Measurements from ENCODE around the gene UTP4.

UTP4 gene

DNA sequence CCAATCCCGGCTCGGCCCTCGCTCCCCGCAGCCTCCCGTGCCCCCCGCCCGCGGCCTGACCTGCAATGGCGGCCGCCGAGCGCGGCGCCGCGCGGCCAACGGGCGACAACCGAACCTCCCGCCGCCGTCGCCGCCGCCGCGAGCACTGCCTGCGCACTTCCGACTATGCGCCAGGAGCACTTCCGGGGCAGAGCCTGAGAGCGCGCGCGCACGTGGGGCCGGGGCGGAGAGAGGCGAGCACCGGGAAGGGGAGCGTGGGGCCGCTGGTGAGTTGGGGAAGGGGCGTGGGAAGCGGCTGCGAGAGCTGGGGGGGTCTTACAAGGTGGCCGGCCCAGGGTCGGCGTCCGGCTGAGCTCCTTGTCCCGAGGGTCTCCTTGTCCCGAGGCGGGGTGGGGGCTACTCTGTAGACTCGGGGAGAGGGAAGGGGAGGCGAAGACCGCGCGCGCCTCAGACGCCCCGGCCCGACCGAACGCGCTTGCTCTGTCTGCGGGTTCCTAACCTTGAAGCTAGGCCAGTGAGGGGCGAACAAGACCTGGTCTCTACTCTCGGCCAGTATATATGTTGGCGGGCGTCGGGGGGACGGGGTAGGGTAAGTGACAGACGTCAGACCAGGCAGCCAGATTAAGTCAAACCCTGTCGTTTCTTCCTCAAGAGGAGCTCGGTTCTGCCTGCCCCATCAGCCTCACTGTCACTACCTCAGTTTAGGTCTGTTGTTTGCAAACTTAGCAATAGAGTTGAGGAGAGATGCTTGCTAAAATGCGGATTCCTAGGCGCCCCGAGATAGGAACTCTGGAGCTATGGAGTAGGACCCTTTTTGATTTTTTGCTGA, at the start of gene UTP4, which contains the start of gene CHTF8:
Gene UTP4, plus strand, starts transcription at position 226 of the 829 bp plus-strand sequence. CDS start 811 bp downstream, outside the sequence.
Gene CHTF8, minus strand, starts transcription at position 165 of the 829 bp plus-strand sequence. CDS start 11,130 bp downstream, outside the sequence.
- peak; percentile 68 for DNase-seq (ENCODE audit: low read depth, low spot score)

DNA sequence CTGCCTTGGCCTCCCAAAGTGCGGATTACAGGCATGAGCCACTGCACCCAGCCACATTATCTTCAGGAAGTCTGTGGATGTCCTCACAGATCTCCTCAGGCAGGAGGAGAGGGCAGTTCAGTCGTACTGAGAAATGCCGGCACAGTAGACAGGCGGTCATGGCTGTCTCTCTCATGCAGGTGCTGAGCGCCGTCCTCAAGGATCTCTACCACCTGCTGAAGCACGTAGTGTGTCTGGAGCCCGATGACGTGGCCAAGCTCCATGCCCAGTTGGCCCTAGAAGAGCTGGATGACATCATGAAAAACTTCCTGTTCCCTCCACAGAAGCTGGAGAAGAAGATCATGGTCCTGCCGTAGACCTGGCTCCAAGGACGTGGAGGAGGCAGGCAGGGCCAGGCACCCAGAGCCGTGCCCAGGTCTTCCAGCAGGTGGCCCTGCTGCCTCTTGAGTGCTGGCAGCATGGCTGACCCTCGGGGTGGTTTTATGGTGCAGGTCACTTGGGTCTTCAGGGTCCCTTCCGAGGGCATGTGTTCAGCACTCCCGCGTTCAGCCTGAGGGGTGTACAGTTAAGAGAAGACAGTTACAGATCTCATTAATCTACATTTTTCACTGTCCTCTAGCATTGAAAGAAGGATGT, 49.0 kb upstream of the UTP4 start:
- no peak for DNase-seq (ENCODE audit: low read depth, low spot score)

DNA sequence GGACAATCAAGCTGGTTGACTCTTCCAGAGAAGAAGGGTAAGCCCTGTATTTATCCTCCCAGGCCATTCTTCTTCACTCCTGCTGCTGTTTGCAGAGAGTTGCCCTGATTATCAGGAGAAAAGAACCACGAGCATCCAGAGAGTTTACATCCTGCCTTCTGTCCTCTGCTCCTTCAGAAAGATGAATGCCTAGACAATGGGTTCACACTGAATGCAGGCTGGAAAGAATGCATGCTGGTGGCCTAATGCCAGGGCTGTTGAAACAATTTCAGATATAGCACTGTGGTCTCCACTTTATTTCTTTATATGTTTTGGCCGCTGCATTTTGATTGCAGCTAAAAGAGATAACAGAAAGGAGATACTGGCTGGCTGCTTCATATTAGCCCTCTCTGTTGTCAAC, 48.2 kb upstream of the UTP4 start:
- DNase-seq (ENCODE audit: low read depth, low spot score): no peak

DNA sequence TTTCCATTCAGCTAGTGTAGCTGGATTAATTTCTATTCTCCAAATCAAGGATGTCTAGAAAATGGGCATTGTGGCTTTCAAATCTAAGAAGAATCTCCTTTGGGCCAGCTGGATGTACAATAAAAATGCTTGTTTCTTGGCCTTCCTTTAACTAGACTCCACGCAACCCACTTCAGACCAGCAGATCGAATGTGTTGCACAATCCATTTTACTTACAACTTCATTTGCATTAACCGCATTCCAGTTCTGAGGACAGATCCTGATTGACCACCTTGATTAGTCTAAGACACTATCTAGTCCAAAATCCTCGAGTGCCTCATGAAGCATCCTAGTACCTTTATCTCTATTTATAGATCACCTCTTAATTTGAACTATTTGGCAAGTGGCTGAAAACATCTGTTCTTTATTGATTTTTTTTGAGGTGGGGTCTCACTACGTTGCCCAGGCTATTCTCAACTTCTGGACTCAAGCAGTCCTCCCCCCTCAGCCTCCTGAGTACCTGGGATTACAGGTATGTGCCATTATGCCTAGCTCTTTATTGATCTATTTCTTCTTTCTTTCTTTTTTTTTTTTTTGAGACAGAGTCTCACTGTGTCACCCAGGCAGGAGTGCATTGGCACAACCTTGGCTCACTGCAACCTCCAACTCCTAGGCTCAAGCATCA, 47.3 kb upstream of the UTP4 start:
- no peak for DNase-seq (ENCODE audit: low read depth, low spot score)

DNA sequence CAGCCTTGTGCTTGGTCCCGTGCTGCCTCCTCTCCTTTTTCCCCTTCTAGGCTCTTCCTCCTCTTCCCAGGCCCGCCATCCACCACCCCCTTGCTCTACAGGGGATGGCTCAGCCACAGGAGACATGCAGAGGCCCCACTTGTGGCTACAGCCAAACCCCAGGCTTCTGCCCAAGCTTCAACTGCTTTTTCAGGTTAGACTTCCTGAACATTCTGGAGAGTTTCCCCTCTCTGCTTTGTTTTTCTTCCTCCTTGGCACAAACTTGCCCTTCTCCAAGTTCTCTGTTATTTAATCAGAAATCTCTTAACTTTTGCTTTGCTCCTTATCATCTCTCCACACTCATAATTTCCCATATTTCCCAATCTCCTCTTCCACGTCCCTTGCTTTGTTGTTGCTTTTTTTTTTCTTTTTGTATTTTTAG, 45.3 kb upstream of the UTP4 start:
- DNase-seq (ENCODE audit: low read depth, low spot score): no peak

DNA sequence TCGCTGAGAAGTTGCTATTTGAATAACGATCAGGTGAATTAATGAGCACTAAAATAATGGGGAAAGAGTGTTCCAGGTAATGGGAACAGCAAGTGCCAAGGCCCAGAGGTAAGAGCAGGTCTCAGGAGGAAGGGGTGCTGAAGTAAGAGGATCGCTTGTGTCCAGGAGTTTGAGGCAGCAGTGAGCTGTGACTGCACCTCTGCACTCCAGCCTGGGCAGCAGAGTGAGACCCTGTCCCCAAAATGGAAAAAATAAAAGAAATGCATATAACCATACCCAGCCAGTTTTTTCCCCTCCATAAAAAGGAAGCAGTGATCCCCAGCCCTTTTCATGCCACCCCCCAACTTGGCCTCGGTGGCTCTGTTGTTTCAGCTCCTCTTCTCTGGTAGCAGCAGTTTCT, 43.8 kb upstream of the UTP4 start:
- DNase-seq (ENCODE audit: low read depth, low spot score): no peak

DNA sequence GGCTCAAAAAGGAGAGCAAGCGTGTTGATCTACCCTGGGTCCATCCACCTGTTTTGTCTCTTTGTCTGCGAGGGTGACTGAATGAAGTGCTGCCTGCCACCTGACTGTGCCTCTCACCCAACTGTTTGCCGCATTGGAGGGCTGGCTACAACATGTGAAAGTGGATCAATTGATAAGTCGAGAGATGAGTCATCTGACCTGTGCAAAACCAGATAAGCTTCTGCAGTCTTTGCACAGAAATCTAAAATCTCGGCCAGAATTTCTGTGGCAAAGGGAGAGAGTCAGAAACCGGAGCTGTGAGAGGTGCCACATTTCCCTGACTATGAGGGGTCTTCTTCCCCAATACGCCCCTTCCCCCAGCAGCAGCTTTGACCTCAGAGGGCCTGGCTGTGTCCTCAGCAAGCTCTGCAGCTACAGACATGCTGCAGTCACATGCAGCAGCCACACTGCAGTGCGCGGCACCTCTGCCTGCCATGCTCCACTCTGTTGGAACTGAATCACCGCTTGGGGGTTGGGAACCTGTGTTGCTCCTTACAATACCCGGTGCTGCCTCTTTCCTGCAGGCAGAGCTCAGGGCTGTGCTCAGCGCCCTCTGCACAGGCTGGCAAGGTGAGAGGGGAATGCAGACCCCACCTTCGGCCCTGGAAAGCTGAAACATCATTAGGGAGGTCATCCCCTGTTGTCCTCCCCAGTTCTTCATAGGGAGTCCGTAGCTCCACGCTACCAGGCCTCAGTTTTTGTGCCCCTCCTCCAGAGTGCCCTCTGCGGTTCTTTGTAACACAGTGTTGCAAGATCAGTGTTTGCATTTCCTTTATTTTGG, 43.1 kb upstream of the UTP4 start:
- DNase-seq (ENCODE audit: low read depth, low spot score): no peak

DNA sequence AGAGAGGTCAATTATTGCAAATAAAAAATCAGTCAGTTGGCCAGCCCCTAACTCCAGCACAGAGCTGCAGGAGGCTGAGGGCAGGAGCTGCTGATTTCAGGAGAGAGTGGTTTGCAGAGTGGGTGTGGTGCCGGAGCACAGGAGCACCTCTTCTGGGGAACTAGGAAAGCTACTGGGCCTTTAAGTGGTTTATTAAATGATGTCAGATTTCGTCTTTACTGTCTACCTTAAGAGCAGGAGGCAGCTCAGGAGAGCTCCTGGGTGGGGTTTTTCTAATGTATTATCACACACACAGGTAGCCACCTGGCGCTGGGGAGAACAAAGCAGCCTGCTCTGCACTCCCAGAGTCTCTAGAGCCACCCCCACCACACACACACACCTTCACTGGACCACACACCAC, 38.5 kb upstream of the UTP4 start:
- DNase-seq (ENCODE audit: low read depth, low spot score): no peak

DNA sequence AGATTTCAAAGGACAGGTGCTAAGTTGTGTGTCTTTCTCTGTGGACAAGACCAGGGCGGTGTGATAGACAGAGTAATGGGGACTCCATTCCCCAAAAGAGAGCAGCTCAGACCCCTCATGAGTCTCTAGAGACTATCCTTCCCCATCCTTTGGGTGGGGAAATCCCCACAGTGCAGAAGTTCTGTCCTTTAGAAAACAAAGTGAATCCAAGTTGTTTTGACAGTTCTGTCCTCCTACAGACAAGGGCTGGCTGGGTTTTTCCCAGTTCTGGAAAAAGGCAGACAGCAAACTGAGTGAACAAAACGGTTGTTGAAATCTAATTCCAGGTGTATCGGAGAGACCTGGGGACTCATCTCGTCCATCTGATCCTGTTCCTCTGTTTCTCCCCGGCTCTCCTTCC, 37.9 kb upstream of the UTP4 start:
- DNase-seq (ENCODE audit: low read depth, low spot score): no peak

DNA sequence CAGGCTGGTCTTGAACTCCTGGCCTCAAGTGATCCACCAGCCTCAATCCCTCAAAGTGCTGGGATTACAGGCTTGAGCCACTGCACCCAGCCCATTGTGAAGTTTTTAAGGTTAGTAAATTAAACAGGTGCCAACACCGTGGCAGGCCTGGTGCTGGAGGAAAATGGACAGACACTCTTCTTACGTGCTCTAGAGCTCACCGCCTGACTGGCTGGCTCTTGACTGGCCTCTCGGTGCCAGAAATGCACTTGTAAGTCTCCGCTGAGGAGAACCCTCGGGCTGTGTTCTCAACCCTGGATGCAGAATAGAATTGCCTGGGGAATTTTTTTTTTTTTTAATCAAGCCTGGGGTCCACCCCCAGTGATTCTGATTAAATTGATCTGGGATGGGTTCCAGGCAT, 37.3 kb upstream of the UTP4 start:
- DNase-seq (ENCODE audit: low read depth, low spot score): no peak

DNA sequence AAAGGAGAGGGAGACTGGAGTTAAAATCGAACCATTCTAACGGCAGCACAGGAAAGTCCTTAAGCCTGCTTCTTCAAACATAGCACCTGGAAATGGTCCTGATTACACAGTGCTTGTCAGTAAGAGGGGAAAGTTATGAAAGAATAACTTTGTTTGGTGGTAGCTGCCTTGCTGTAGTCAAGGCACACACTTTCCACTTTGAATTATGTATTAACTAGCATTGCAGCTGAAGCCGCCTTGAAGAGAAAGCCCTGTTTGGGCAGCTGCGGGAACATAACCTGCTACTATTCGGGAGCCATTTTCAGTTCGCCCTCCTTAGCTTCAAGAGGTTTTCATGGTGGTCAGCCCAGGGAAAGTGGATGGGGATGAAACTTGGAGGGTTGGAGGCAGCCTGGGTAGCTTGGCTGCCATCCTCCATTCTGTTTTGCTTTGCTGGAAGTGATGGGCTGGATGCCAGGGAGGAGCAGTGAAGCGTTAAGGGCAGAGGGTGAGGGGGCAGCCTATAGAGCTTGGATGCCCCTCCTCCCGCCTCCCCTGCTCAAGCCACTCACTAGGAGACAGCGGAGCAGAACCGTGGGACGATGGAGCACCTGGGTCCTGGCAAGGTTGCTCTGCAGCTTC, 32.3 kb upstream of the UTP4 start:
- DNase-seq (ENCODE audit: low read depth, low spot score): no peak

DNA sequence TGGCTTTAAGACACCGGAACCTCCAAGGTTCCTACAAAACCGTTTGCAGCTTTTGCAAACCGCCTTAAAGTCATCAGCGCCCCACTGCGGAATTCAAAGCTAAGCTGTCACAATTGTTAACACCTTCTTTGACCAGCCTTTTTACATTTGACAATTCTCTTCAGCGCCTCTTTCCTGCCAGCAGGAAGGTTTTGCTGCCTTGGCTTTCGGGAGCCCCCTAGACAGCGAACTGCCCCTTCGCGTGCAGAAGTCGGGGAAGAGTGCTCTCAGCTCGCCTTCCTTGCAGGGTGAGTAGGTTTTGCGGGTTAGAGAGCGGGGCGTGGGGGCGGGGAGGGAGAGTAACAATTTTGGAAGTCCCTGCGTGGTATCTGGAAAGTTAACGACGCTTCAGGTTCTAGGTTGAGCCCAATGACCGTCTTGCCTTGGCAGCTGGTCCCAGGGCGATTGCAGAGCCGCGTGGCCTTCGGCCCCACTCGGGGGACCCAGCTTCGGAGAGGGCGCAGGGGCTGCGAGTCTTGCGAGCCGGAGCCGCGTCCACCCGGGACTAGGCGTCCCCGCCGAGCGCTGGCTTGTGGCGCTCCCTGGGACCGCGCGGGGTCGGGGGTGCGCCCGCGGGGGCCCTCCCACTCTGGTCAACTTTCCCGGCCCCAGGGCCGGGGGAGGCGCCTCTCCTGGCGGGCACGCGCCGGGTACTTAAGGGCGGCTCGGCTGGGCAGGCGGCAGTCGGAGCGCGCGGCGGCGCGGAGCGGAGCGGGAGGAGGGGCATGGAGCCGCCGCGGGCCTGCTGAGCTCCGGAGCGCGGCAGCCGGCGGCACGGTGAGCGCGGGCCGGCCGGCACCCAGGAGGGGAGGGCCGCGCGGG, 26.7 kb upstream of the UTP4 start, which contains the start of gene HAS3:
Gene HAS3, plus strand, starts transcription at position 153 of the 861 bp plus-strand sequence. CDS start 3,743 bp downstream, outside the sequence.
- DNase-seq (ENCODE audit: low read depth, low spot score): no peak

DNA sequence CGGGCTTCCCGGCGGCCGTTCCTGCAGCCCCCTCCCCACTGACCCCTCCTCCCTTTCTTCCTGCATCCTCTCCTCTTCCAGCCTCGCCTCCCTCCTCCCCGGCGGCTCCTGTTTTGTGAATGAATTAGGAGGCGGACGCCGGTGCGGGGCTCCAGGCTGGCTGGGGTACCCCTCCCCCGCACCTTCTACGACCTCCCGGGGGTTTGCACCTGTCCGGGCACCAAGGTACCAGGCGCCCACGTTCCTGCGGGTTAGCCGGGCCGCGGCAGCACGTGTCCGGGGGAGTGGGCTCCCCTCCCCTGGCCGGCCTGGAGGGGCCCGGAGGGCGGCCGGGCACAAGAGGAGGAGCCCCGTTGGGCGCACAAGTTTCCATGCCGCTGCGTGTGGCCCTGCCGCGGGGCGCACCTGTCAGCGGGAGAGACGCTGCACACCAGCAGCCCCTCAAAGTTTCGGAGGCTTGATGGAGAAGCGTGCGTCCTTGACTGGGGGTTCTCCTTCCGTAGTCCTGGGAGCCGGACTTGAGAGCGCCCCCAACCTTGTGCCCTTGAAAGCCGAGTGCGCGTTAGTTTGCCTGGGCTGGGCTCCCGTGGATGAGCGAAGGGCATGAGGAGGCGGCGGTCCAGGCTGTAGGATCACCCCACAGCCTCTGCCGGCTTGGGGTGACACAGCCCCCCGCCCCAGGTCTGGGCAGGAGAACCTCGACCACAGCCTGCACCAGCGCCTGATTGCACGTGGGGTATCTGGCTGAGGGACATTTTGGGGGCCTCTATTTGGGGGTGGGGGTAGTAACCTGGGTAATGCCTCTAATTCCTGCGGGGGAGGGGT, 25.7 kb upstream of the UTP4 start:
- no peak for DNase-seq (ENCODE audit: low read depth, low spot score)

DNA sequence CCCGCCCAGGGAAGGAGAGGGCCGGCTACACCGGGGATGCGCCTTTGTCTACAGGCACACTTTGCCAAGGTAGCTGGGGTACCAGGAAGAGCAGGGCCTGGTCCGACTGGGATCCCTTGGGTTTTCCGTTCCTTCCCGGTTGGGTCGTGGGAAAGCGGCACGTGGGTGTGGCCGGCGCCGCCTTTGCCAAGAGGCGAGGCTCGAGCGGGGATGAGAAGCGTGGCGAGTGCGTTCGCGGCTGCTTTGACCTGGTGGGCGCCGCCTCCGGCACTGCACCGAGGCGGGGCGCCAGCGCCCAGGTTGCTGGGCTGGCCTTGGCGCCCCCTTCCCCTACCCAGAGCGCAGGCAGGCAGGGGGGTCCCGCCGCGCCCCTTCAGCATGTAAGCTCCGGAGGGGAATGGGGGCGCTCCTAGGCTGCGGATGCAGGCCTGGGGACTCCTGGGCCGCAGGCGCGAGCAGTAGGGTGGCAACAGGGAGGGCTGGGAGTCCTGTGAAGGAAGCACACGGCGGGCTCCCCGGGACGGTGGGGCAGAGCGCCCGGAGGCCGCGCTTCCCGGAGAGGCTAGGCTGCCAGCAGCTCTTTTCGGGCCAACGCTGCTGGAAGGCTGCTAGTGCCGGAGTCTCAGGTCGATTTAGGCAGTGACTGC, 25.0 kb upstream of the UTP4 start:
- DNase-seq (ENCODE audit: low read depth, low spot score): no peak

DNA sequence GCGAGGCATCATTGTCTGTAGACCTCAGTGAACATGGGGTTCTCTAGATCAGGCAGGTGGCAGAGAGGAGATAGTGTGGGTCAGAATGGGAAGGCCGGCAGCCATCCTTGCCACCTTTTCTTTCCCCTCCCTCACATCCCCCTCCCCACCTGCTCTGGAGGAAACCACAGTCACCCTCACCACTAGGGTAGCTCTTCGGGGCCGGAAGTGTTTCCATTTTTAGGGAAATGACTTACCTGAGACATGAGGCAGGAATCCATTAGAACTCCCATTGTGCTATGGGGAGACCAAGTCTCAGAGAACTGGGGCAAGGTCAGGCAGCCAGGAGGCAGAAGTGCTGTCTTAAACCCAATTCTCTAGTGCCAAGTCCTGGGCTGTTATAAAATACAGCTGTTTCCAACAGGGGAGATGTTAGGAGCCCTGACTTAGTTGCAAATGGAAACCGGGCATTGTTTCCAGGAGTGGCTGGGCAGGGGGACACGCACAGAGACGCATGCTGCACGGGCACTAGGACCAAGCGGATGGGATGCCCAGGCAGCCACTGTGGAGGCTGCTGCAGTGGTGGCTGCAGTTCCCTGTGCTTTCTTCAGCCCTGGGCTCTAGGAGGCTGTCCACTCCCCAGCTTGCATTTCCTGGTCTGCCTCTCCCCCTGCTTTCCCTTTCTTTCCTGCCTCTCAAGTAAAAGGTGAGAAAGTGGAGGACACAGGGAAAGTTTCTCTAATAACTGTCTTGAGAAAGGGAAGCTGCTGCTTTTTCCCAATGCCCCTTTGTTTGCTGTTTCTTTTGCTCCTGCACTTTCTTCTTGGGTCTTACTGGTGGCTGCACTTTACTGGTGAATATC, 24.2 kb upstream of the UTP4 start:
- no peak for DNase-seq (ENCODE audit: low read depth, low spot score)

DNA sequence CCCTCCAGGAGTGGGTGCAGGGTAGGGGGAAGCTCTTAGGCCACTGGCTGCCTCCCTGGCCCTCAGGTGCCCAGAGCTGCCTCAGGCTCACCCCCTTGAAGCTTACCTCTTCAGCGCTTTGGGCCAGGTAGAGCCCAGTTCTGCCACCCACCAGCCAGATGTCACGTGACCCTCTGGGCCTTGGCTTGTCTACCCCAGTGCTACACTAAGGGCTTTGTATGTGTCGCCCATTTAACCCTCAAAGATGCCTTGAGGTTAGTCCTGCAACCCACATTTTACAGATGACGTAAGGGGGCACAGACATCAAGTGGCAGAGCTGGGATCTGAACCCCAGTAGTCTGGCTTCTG, 23.6 kb upstream of the UTP4 start:
- no peak for DNase-seq (ENCODE audit: low read depth, low spot score)

DNA sequence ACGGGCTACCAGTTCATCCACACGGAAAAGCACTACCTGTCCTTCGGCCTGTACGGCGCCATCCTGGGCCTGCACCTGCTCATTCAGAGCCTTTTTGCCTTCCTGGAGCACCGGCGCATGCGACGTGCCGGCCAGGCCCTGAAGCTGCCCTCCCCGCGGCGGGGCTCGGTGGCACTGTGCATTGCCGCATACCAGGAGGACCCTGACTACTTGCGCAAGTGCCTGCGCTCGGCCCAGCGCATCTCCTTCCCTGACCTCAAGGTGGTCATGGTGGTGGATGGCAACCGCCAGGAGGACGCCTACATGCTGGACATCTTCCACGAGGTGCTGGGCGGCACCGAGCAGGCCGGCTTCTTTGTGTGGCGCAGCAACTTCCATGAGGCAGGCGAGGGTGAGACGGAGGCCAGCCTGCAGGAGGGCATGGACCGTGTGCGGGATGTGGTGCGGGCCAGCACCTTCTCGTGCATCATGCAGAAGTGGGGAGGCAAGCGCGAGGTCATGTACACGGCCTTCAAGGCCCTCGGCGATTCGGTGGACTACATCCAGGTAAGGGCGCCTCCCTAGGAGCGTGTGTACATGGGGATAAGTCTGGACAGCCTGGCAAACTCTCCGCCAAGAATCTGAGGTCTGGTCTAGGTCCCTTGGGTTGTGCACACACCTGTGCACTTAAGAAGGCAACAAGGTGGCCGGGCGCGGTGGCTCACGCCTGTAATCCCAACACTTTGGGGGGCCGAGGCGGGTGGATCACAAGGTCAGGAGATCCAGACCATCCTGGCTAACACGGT, 22.8 kb upstream of the UTP4 start:
- no peak for DNase-seq (ENCODE audit: low read depth, low spot score)
